Mucosa of descending colon (tissue), 3 donors: ENCODE data around the gene PHF20. TPM values are rescaled to one million over a fixed set of nuclear protein-coding genes. Genes with fewer than 3 reads are reported as not detected.

Experiments used
- ATAC-seq: fragments of 200-7000 bp; cut with Tn5 transposase; one replicate; pipeline ENCODE4 v1.9.1; 2020; ENCODE audit warnings: mild to moderate bottlenecking, moderate library complexity
- DNase-seq, 3 donors: peaks; one replicate each; pipeline ENCODE4 v3.0.0-alpha.2; 2020
- H3K36me3 ChIP-seq: fragments of 200-600 bp; one replicate; pipeline ENCODE4 v1.8.0; 2021; ENCODE audit warnings: low read depth, mild to moderate bottlenecking
- H3K4me1 ChIP-seq: fragments of 200-600 bp; one replicate; pipeline ENCODE4 v1.8.0; 2021; ENCODE audit warnings: low read depth, mild to moderate bottlenecking
- H3K4me3 ChIP-seq: fragments of 200-600 bp; one replicate; pipeline ENCODE4 v1.8.0; 2021; ENCODE audit warnings: mild to moderate bottlenecking
- H3K9me3 ChIP-seq: fragments of 200-600 bp; one replicate; pipeline ENCODE4 v1.8.0; 2021; ENCODE audit warnings: mild to moderate bottlenecking
- intact Hi-C, 2 donors: fragments of 100-400 bp; cut with DNase I in 1 of 2; cut with micrococcal nuclease in 1 of 2; formaldehyde crosslinking; loops; one replicate each; pipeline versions ENCODE4 v1.11.0 to v1.11.1; 2022; cut with DNase I, micrococcal nuclease
- total RNA-seq, 3 donors: library from RNA; stranded (reverse); fragmentation: NEBNext Ultra II Directional in 2 of 3; extraction: Animal tissue kit (Norgen Biotek cat#: 25700) in 2 of 3; gene quantifications; one replicate each; pipeline versions ENCODE4 v1.2.1 to v1.2.4, GENCODE V29; 2021 to 2023
- TF ChIP-seq, protein P1 (sequence below): fragments of 200-600 bp; IDR thresholded peaks from one replicate; pipeline ENCODE4 v1.8.0; 2022; ENCODE audit warnings: antibody characterized with exemption, mild to moderate bottlenecking
- donor health status: DM: no; HTN: no; CAD: no; lungs with moderate emphysema.
- donor health status: DM: no; HTN: no; CAD: no.
- donor health status: DM: no; HTN: yes; CAD: no.

Gene PHF20
- total RNA-seq, 3 donors from 2014 or later, result 23.3 to 61.1 (median 28.5) TPM

DNA sequence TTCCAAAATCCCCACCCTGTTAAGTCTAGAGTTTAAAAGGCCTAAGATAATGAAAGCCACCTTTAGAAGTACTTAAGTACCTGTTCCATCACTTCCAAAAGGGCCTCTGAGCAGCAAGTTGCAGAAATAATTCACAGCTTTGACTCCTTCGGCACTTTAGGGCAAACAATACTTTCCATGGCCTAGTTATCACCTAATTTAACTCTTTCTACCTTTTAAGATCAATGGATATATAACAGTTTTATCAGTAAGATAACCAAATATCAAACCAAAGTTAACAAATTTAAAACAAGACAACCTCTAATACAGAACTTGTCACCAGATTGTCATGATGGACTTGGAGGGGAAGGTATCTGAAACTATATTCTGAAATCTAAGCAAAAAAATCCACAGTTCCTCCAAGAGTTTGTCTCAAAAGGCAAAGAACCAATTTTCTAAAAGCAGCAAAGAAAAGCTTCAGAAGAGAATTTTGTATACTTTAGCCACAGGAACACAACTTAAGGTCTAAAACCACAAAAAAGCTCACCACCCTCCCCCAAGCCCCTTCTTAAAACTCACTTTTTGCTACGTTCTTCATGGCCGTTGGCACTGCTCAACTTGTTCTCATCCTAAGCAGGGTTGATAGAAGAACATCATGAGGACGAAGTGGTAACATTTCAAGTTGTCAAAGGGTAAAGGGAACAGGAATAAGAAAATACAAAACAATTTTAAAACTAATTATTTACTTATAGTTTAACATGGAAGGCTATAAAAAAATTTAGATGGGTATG, 33.2 kb upstream of the PHF20 start:
- ATAC-seq, result no peak
- Histone ChIP-seq H3K36me3 (peaks cover 23% of the 10 kb centered on the region), H3K4me1 (peaks cover 48% of the 10 kb centered on the region), H3K9me3 (no peaks in the 10 kb centered on the region), H3K4me3 (no peak overlapping the region)
- intact Hi-C loops, result no loop called here
- no peak for DNase-seq
- TF ChIP-seq, protein P1, sequence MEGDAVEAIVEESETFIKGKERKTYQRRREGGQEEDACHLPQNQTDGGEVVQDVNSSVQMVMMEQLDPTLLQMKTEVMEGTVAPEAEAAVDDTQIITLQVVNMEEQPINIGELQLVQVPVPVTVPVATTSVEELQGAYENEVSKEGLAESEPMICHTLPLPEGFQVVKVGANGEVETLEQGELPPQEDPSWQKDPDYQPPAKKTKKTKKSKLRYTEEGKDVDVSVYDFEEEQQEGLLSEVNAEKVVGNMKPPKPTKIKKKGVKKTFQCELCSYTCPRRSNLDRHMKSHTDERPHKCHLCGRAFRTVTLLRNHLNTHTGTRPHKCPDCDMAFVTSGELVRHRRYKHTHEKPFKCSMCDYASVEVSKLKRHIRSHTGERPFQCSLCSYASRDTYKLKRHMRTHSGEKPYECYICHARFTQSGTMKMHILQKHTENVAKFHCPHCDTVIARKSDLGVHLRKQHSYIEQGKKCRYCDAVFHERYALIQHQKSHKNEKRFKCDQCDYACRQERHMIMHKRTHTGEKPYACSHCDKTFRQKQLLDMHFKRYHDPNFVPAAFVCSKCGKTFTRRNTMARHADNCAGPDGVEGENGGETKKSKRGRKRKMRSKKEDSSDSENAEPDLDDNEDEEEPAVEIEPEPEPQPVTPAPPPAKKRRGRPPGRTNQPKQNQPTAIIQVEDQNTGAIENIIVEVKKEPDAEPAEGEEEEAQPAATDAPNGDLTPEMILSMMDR, result no peak

DNA sequence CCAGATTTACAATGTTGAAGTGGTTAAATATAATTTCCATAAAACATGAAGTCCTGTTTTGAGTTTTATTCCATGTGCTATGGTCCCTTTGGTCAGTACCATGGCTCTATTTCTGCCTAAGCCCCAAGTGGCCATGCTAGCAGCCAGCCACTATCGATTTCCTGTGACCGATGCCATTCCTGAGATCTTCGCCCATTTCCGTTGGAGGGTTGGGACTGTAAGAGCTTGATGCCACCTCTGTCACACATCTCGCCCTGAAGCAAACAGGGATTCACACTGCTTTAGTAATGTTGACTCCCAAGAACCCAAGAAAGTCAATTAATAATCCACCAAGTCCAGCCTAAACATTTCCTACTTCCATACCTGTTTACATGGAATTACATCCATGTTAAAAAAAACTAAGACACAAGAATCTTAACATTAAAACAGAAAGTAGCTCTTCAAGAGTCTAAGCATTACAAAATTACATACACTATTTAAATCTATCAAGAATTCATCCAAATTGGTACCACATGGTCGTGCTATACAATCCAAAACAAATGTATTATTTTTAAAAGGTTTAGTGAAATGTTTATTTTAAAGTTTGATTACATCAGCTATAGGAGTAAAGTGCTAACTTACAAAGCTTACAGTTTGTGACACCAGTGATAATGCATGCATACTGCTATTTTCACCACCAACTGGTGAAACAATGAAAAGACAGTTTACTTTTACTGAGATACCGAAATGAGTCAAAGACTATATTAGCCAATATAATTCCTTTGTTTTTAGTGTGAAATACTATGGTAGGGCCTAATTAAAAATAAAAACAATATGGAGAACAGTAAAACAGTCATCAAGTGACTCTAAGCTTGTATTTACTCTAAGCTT, 32.3 kb upstream of the PHF20 start:
- Histone ChIP-seq H3K4me1 (peaks cover 41% of the 10 kb centered on the region), H3K36me3 (peaks cover 23% of the 10 kb centered on the region), H3K9me3 (no peaks in the 10 kb centered on the region), H3K4me3 (no peak overlapping the region)
- intact Hi-C loops, result no loop called here
- ATAC-seq (no peak), DNase-seq (no peak)
- TF ChIP-seq, protein P1, result no peak

DNA sequence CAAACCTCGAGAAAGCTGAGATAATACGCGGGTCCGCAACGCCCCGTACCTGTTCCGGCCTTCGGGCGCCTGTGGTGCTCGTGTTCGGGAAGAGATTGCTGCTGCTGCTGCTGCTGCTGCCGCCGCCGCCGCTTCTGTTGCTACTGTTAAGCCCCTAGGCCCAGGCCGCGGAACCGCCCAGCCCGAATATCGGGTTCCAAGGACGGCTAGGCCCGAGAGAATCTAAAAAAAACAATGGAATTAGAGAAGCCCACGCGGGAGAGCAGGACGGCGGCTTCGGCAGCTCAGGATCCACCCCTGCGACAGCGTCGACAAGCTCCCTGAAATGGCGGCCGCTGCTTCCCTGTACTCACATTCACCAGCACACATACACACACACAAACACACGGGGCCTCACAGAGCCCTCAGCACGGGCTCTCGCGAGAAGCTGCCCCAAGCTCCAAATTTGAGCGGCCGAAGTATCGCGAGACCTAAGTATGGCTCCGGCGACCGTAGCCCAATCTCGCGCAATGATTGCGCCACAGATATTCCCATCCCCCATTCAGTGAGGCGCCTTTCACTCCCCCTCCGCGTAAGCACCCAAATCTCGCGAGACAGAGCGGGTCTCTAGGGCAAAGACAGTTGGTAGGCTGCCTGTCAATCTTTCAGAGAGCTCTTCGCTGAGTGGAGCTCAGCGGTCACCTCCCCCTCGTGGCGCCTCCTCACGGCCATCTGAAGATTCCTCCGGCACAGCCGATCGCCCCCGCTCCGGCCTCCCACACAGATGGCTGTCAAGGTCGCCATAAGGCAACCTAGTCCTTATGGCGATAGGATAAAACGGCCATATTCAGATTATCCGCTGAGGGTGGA, 29.7 kb upstream of the PHF20 start, which contains the start of gene RBM39:
Gene RBM39, minus strand, starts transcription at position 369 of the 849 bp plus-strand sequence. CDS start 1,386 bp downstream, outside the sequence.
- peaks cover 17% of the 10 kb centered on the region for H3K36me3 ChIP-seq
- peak within 1 kb of the TSS; percentile 87 for H3K4me3 ChIP-seq
- intact Hi-C loops, result no loop called here
- H3K4me1 ChIP-seq, result peaks cover 20% of the 10 kb centered on the region
- TF ChIP-seq, protein P1, result peak; percentile 32
- ATAC-seq (peak; percentile 93), DNase-seq (peak; percentile 99 to 100 (median 99))
- H3K9me3 ChIP-seq, result no peaks in the 10 kb centered on the region

DNA sequence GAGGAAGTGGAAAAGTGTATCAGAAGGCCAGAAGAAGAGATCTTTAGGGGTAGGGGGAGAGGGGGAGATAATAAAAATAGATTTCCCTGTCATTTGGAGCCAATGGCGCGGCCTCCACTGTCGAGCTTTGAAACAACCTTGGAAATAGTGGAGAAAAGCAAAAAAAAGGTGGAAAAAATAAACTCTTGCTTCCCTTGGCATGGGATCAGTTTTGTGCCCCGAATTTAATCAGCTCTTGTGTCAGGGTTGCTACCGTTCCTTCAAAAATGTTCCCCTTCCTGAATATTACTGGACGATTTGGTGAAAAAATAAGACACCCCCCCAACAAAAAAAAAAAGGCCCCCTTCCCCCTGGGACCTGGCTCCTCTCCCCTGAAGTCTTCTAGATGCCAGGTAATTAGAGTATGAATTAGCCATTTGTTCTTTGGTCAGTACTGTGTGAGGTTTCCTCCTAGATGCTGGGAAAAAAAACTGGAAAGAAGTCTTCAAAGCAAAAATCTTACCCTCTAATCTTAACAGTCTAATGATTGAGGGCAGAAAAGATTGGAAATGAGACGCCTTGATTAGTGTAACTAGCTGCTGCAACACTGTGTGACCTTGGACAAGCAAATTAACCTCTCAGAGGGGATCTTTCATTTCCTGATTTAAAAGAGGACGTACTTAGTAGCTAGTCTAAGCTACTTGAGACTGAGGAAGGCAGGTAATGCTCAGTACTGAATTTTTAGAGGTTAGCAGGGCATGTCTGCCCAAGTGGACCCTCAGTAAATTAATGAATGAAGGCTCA, 28.9 kb upstream of the PHF20 start:
- peaks cover 12% of the 10 kb centered on the region for H3K36me3 ChIP-seq
- H3K4me1 ChIP-seq, result peaks cover 20% of the 10 kb centered on the region
- peak; percentile 22 for ATAC-seq
- peak in 1 of 3 donors; percentile 17 for DNase-seq
- intact Hi-C loops, result no loop called here
- H3K4me3 ChIP-seq, result peak overlapping the region; percentile 87
- H3K9me3 ChIP-seq, result no peaks in the 10 kb centered on the region
- TF ChIP-seq, protein P1, result no peak
